PC-9 (cell line): ENCODE results near the gene ENDOG.

ENCODE experiments used
- EZH2 ChIP-seq: fragments of 200-600 bp; sonication (generic); IDR thresholded peaks from 2 replicates; pipeline ENCODE4 v1.8.0; 2017; ENCODE audit warnings: antibody characterized with exemption, low read depth
- TF ChIP-seq, protein P1 (sequence below): fragments of 200-600 bp; sonication (generic); conservative IDR thresholded peaks from 2 replicates; pipeline ENCODE4 v1.6.1; 2017; ENCODE audit warnings: mixed run types, antibody characterized with exemption, mild to moderate bottlenecking, moderate library complexity

DNA sequence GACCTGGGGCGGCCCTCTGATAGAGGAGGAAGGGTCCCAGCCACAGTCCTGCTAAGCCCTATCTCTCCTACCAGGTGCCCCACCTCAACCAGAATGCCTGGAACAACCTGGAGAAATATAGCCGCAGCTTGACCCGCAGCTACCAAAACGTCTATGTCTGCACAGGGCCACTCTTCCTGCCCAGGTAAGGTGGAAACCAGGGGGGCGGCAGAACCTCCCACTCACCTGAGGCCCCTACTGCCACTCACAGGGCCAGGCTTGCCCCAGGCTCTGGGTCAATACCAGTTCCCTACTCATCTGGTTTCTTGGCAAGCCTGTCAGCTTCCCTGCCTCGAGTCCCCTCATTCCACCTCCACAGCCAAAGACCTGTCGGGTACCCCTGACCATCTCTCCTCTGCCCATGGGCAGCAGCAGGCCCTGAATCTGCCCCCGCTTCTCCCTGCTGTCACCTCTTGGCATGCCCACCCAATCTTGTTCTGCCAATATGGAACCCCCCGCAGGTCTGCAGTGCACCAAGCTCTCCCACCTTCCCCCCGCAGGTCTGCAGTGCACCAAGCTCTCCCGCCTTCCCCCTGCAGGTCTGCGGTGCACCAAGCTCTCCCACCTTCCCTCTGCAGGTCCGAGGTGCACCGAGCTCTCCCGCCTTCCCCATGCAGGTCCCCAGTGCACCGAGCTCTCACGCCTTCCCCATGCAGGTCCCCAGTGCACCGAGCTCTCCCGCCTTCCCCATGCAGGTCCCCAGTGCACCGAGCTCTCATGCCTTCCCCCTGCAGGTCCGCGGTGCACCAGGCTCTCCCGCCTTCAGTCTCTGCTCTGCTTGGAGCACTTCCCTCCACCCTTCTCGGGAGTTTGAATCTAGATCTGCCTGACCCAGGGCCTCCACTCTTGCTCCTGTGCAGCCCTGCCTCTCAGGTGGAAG lies 2.6 kb downstream of the ENDOG start:
- TF ChIP-seq, protein P1, sequence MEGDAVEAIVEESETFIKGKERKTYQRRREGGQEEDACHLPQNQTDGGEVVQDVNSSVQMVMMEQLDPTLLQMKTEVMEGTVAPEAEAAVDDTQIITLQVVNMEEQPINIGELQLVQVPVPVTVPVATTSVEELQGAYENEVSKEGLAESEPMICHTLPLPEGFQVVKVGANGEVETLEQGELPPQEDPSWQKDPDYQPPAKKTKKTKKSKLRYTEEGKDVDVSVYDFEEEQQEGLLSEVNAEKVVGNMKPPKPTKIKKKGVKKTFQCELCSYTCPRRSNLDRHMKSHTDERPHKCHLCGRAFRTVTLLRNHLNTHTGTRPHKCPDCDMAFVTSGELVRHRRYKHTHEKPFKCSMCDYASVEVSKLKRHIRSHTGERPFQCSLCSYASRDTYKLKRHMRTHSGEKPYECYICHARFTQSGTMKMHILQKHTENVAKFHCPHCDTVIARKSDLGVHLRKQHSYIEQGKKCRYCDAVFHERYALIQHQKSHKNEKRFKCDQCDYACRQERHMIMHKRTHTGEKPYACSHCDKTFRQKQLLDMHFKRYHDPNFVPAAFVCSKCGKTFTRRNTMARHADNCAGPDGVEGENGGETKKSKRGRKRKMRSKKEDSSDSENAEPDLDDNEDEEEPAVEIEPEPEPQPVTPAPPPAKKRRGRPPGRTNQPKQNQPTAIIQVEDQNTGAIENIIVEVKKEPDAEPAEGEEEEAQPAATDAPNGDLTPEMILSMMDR, result no peak
- TF ChIP-seq EZH2, result no peak
